Heart left ventricle (tissue), 16 donors: ENCODE results near the gene PDE6A. TPM values are rescaled to one million over a fixed set of nuclear protein-coding genes. Genes with fewer than 3 reads are reported as not detected.
"Not testable (repeated sequence)": the region's sequence is repeated elsewhere in the genome, so short reads cannot be mapped to it uniquely, and the experiment has no call there.

Source experiments
- ATAC-seq, 4 donors: fragments of 200-7000 bp; cut with Tn5 transposase; one replicate each; pipeline ENCODE4 v1.9.1; 2020 to 2022; ENCODE audit warnings: moderate library complexity in 4 of 4, mild to moderate bottlenecking in 3 of 4, moderate number of reproducible peaks in 1 of 4
- DNase-seq, 5 donors: peaks; one replicate each; pipeline ENCODE4 v3.0.0-alpha.2; 2020
- H3K27ac ChIP-seq, 12 donors: fragments of 200-600 bp; sonication (generic) in 4 of 12; one replicate each; pipeline versions ENCODE4 v1.5.0 to v1.8.0; 2016 to 2022; ENCODE audit warnings: mild to moderate bottlenecking in 2 of 12
- H3K27me3 ChIP-seq, 9 donors: fragments of 200-600 bp; sonication (generic) in 2 of 9; one replicate each; pipeline versions ENCODE4 v1.5.1 to v1.8.0; 2016 to 2022; ENCODE audit warnings: mild to moderate bottlenecking in 3 of 9
- H3K36me3 ChIP-seq, 9 donors: fragments of 200-600 bp; sonication (generic) in 2 of 9; one replicate each; pipeline versions ENCODE4 v1.5.0 to v1.8.0; 2018 to 2022; ENCODE audit warnings: mild to moderate bottlenecking in 2 of 9
- H3K4me1 ChIP-seq, 12 donors: fragments of 200-600 bp; sonication (generic) in 4 of 12; one replicate each; pipeline versions ENCODE4 v1.5.0 to v1.8.0; 2016 to 2022; ENCODE audit warnings: mild to moderate bottlenecking in 3 of 12
- H3K4me3 ChIP-seq, 12 donors: fragments of 200-600 bp; sonication (generic) in 4 of 12; one replicate each; pipeline versions ENCODE4 v1.5.0 to v1.8.0; 2017 to 2022; ENCODE audit warnings: mild to moderate bottlenecking in 9 of 12, moderate library complexity in 4 of 12
- H3K9me3 ChIP-seq, 12 donors: fragments of 200-600 bp; sonication (generic) in 4 of 12; one replicate each; pipeline versions ENCODE4 v1.5.0 to v1.8.0; 2016 to 2022; ENCODE audit warnings: mild to moderate bottlenecking in 1 of 12
- CTCF ChIP-seq, 12 donors: fragments of 200-600 bp; sonication (generic) in 4 of 12; IDR thresholded peaks; one replicate each; pipeline versions ENCODE4 v1.5.0 to v1.8.0; 2018 to 2022; ENCODE audit warnings: antibody characterized with exemption in 12 of 12, mild to moderate bottlenecking in 5 of 12
- POLR2A ChIP-seq, 2 donors: fragments of 450-650 bp; IDR thresholded peaks; one replicate each; pipeline ENCODE4 v1.6.1; 2017; ENCODE audit warnings: antibody characterized with exemption in 2 of 2, mild to moderate bottlenecking in 2 of 2, moderate library complexity in 2 of 2
- WGBS, 4 donors: extraction: QIAGEN DNeasy Blood & Tissue Kit in 2 of 4; methylation state at CpG; one replicate each; pipeline versions ENCODE4 v1.1.5 to v1.1.7; 2013 to 2018; 5-methylcytosine and 5-hydroxymethylcytosine counted together
- intact Hi-C, 10 donors: fragments of 100-400 bp; cut with DNase I; formaldehyde crosslinking; loops; one replicate each; pipeline versions ENCODE4 v1.11.1 to v1.14.2; 2022
- polyA plus RNA-seq, 2 donors: library from polyadenylated mRNA; stranded (reverse); fragments of 200-250 nt; gene quantifications; one replicate each; pipeline ENCODE4 v1.2.3, GENCODE V29; 2013
- total RNA-seq, 9 donors: library from RNA; depleted of rRNA in 2 of 9; stranded (reverse); fragments of >200 nt in 2 of 9; fragmentation: NEBNext Ultra II Directional in 3 of 9; extraction: Animal tissue kit (Norgen Biotek cat#: 25700) in 3 of 9; gene quantifications; one replicate each; pipeline versions ENCODE4 v1.1.0 to v1.2.4, GENCODE V29; 2016 to 2023
- donor health status: ischemic (EF 13 %, LVEDD 7.1; RV severe dilation, severe dysfunction).
- donor health status: healthy with polysubstance abuse.
- donor health status: DM: no; HTN: yes; CAD: no.
- donor health status: DM: no; HTN: no; CAD: no.
- donor health status: ischemic (EF 25% LVEDD 6.9; RV normal size, moderate dysfunction).
- donor health status: ischemic (EF 25% LVEDD 5.7; RV mildly dilated, moderate dysfunction).
- donor health status: healthy.
- donor health status: DM: yes; HTN: yes; CAD: no.
- donor health status: ischemic (EF 35%, LVEDD 5.7; RV mildly dilated, moderate dysfunction).
- donor health status: nonischemic (EF 11% LVEDD 7.7; RV severe dilation, severe dysfunction).
- donor health status: DM: yes; HTN: yes; CAD: no.
- donor health status: PGD.
- donor health status: ischemic (EF 29% LVEDD 5.4; RV normal size, mild dysfunction).
- donor health status: nonischemic (EF 23%, LVEDD 6.1; RV moderate dilation, normal function).

PDE6A gene
- total and polyA plus RNA-seq, 11 donors = 0.04 to 0.35 (median 0.11) TPM; not detected in 1

- intact Hi-C loops = no loop called here
- no peaks in the 10 kb centered on the region for H3K9me3 ChIP-seq
- H3K27ac ChIP-seq = no peak overlapping the region
- H3K4me3 ChIP-seq = no peak overlapping the region
- 79 to 88% (median 82%) methylated on average over 2 of the region's 2 CpGs for WGBS, 4 donors
- no peaks in the 10 kb centered on the region for H3K27me3 ChIP-seq
- H3K36me3 ChIP-seq = no peaks in the 10 kb centered on the region
- H3K4me1 ChIP-seq = peaks cover 0 to 13% (median 0%) of the 10 kb centered on the region in 12 donors
- no peak for TF ChIP-seq POLR2A (IDR thresholded peaks at IDR 0.05)
- TF ChIP-seq CTCF (IDR thresholded peaks at IDR 0.05) = no peak
- DNase-seq = no peak
- no peak for ATAC-seq
Measured at GRCh38 chr5:149885513-149885912, 59.1 kb downstream of the PDE6A start.

- Histone ChIP-seq H3K36me3 (no peaks in the 10 kb centered on the region), H3K27me3 (no peaks in the 10 kb centered on the region), H3K9me3 (no peaks in the 10 kb centered on the region), H3K4me1 (peaks cover 0 to 13% (median 0%) of the 10 kb centered on the region in 12 donors), H3K27ac (no peak overlapping the region), H3K4me3 (no peak overlapping the region)
- TF ChIP-seq POLR2A (IDR thresholded peaks at IDR 0.05) (no peak), CTCF (IDR thresholded peaks at IDR 0.05) (no peak)
- intact Hi-C loops = no loop called here
- ATAC-seq (no peak), DNase-seq (no peak)
- 95 to 100% (median 96%) methylated on average over 2 of the region's 2 CpGs for WGBS, 4 donors
Measured at GRCh38 chr5:149883550-149883949, 61.0 kb downstream of the PDE6A start.

DNA sequence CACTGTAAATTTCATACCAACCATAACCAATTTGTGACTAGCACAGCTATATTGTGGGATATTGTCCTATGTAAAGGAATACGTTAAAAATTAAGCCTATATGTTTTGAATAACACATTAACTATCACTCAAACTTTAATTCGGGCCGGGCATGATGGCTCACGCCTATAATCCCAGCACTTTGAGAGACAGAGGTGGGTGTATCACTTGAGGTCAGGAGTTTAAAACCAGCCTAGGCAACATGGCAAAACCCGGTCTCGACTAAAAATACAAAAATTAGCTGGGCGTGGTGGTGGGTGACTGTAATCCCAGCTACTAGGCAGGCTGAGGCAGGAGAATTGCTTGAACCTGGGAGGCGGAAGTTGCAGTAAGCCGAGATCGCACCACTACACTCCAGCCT, 62.0 kb downstream of the PDE6A start:
- H3K4me3 ChIP-seq, H3K27me3 ChIP-seq, ATAC-seq, H3K27ac ChIP-seq, H3K36me3 ChIP-seq, H3K9me3 ChIP-seq, DNase-seq, intact Hi-C loops, H3K4me1 ChIP-seq: not testable (repeated sequence)
- WGBS, 4 donors = 88 to 94% (median 92%) methylated on average over 10 of the region's 10 CpGs

- intact Hi-C loops = no loop called here
Measured at GRCh38 chr5:149881874-149882273, 62.7 kb downstream of the PDE6A start.

More at GRCh38 chr5:149881874-149882273, 62.7 kb downstream of the PDE6A start:
- H3K4me3 ChIP-seq = no peak overlapping the region
- H3K4me1 ChIP-seq = peaks cover 0 to 4% (median 0%) of the 10 kb centered on the region in 12 donors
- no peaks in the 10 kb centered on the region for H3K36me3 ChIP-seq
- DNase-seq = no peak
- no peaks in the 10 kb centered on the region for H3K27me3 ChIP-seq
- no peaks in the 10 kb centered on the region for H3K9me3 ChIP-seq
- ATAC-seq = no peak
- H3K27ac ChIP-seq = no peak overlapping the region
- 82 to 90% (median 87%) methylated on average over 4 of the region's 4 CpGs for WGBS, 4 donors
- TF ChIP-seq POLR2A (IDR thresholded peaks at IDR 0.05) (no peak), CTCF (IDR thresholded peaks at IDR 0.05) (no peak)
